GM12891 (cell line): ENCODE measurements around the gene LEFTY1.

ENCODE experiments used
- POLR2A ChIP-seq: IDR thresholded peaks from 2 replicates; pipeline ENCODE4 v1.6.1; 2011; ENCODE audit warnings: low read depth, low read length, control low read depth
- POLR2AphosphoS5 ChIP-seq: IDR thresholded peaks from 2 replicates; pipeline ENCODE4 v1.6.1; 2011; ENCODE audit warnings: low read depth, low read length, control low read depth
- POU2F2 ChIP-seq: IDR thresholded peaks from 2 replicates; pipeline ENCODE4 v1.6.1; 2011; ENCODE audit warnings: low read depth, mild to moderate bottlenecking, control low read depth, low read length, moderate library complexity
- TAF1 ChIP-seq: IDR thresholded peaks from 2 replicates; pipeline ENCODE4 v1.6.1; 2011; ENCODE audit warnings: low read depth, low read length, control low read depth

DNA sequence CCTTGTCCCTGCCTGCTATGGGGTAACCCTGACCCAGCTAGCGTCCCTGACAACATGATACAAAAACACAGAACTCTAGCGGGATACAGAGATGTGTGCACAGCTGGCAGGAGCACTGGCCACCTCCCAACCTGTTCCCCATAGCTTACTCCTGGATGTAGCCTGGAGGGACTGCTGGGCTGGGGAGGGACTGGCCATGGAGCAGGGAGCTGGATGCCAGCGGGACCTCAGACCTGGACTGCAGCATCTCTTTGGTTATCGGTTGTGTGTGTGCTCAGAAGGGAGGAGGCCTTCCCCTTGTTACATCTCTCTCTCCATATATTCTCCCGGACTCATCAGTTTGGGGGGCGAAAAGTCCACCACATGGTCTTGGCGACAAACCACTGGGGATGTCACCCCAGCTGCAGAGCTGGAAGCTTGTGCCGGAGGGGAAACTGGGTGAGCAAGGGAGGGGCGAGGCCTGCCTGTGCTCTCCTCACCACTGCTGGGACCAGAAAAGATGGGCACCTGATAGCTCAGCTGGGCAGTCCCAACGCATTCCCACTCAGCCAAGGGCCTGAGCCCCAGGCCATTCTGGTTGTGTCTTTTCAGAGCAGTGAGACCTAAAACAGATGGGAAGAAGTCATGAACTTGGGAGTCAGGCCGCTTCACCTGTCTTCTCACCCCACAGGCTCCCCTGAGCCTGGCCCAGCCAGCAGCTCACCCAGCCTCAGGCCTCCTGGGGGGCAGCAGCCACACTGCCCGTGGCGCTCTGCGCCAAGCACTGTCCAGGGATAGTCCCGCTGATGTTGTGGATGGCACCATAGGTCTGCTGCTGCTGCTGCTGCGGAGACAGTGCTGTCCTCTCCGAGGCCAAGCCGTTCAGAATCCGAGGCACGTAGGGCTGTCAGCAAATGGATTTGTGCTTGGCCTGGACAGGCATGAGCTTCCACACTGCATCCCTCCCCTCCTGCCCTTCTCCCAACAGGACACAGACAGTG lies 42.3 kb downstream of the LEFTY1 start:
- no peak for TF ChIP-seq POLR2A
- TF ChIP-seq POLR2AphosphoS5, result no peak
- TF ChIP-seq TAF1, result no peak
- no peak for TF ChIP-seq POU2F2
